IPS-18c (cell line): ENCODE results near the gene NPEPL1.

ENCODE experiments used
- H3K4me3 ChIP-seq: 2 replicates; pipeline ENCODE4 v1.7.0; 2013; ENCODE audit warnings: low read depth, mild to moderate bottlenecking, low read length, moderate library complexity; ENCODE audit not compliant: insufficient read depth
- H3K9me3 ChIP-seq: one replicate; pipeline ENCODE4 v1.6.1; 2013; ENCODE audit warnings: mild to moderate bottlenecking, low read length, moderate library complexity; ENCODE audit not compliant: control insufficient read depth, insufficient read depth

NPEPL1 gene

DNA sequence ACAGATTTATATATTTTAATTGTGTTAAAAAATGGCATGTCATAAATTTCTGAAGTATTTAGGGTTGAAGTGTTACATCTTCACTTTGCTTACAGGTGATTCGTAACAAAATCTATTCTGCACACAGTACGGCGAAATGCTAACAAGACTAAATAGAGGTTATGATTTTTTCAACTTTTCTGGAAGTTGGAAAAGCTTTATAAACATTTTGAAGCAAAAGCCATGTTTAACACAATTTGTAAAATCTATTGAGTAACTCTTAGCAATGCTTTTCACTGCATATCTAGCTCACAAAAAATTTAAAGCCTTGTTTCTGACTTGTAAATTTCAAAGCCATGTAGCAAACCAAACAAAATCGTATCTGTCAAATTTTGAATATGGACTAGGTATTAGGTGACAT lies 38.3 kb upstream of the NPEPL1 start:
- Histone ChIP-seq H3K9me3 (no peaks in the 10 kb centered on the region), H3K4me3 (no peak overlapping the region)

DNA sequence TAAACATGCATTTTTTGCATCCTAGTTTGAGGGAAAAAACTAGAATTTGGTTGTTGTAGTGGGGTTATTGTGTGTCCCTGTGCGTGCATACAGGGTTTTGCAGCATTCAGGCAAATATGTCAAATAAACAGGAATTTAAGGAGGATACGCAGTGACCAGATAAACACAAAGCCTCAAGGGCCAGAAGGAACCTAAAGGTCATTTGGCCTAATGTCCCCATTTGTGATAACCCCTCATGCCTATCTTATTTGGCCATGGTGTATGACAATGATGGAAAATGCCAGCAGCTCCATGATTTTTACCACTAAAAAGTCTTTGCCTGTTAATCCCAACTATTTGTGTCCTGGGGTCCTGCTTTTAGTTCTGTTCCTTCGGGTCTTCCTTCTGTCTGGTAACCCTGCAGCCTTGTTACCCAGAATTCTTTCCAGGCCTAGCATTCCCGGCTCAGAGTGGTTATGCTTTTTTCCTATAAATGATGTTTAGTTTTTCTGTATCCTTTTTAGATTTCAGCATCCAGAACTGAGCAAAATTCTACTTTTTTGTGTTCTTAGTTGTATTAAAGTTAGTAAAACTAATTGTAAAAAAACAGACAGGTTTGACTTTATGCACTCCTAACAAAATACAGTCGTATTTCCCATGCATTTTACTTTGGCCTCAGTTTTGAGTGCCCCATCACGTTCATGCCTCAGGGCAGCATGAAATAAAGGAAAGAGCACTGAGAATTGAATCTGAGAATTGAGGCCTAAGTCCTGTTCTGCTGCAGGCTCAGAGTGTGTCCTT lies 37.1 kb upstream of the NPEPL1 start:
- no peaks in the 10 kb centered on the region for H3K9me3 ChIP-seq
- 0 out of 2 replicates have a peak overlapping the region, but pooled peaks have one; percentile 25 for H3K4me3 ChIP-seq

DNA sequence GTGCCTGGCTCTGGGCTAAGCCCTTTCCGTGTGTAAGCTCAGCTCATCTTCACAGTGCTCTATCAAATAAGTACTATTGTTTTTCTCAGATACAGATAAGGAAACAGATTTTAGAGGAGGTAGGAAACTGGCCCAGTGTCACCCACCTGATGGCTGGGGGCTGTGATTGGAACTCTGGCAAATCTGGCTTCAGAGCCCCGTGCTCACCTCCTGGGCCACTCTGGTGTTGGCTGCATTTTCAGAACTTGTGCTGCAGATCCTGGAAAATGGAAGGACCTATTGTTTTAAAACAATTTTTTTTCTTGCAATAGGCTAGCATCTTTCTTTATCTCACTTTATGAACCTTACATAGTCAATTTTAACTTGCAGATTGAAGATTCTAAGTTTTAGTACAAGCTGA lies 35.8 kb upstream of the NPEPL1 start:
- Histone ChIP-seq H3K9me3 (no peaks in the 10 kb centered on the region), H3K4me3 (no peak overlapping the region)

DNA sequence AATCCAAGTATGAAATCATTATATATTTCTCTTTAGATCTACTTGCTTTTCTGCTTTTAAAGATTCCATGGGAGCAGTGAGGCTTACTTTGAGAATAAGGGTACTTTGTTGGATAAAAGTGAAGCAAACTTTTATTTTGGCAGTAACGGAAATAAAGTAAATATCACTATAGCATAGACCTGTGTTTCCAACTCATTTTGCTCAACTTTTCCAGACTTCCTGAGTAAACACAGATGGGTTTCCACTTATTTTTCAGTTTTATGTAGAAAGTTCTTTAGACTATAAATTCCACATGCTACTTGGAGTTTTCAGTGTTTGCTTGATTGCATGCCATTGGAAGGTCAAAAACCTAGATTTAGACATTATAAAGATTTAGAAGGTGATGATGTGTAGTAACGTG lies 35.3 kb upstream of the NPEPL1 start:
- H3K4me3 ChIP-seq: no peak overlapping the region
- no peaks in the 10 kb centered on the region for H3K9me3 ChIP-seq

DNA sequence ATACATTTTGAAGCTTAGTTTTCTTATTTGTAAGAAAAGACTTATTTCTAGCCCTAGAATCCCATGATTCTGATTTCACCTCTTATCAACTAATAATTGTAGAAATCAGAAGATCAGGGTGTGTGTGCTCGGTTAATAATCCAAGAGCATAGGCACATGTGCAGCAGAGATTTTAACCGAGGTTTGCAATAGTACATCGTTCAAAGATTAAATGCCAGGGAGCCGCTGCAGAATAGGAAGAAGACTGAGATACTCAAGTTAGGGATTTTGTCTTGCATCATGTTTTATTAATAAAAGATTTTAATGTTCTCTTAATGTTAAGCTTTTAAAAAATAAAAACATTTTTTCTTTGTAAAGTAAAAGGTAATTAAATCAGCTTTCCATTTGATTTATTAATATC lies 34.6 kb upstream of the NPEPL1 start:
- Histone ChIP-seq H3K9me3 (no peaks in the 10 kb centered on the region), H3K4me3 (no peak overlapping the region)

DNA sequence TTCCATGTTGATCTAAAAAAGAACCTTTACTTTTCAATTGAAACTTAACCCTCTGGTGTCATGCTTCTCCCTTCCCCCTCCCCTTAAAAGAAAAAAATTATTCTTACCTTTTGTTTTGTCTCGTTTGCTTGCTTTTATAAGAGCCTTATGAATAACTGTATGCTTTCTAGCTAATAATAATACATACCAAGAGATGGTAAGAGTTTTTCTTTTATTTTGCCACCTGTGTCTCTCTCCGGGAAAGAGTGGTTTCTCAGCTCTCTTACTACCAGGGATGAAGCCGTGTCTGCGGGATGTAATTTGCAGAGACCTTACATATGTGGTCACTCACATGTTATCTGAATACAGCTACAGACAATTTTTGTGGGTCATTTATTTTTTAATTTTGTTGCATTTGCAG lies 33.8 kb upstream of the NPEPL1 start:
- H3K4me3 ChIP-seq: no peak overlapping the region
- H3K9me3 ChIP-seq: no peaks in the 10 kb centered on the region

DNA sequence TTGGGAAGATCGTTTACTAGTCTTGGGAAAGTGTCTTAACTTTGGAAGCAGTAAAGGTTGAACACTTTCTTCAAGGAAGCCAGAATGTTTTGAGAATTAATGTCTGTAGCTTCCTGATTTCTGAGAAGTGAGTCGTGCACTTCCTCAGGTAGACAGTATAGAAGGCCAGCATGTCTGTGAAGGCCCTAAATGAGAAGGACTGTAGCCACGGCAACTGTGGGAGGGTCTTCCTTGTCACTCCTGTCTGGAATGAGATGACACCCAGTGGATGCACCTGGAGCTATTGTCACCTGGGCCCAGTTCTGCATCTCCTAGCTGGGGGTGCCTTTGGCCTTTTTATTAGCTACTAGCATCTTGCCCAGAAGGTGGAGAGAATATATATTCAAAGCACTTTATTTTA lies 32.8 kb upstream of the NPEPL1 start:
- Histone ChIP-seq H3K4me3 (no peak overlapping the region), H3K9me3 (no peaks in the 10 kb centered on the region)

DNA sequence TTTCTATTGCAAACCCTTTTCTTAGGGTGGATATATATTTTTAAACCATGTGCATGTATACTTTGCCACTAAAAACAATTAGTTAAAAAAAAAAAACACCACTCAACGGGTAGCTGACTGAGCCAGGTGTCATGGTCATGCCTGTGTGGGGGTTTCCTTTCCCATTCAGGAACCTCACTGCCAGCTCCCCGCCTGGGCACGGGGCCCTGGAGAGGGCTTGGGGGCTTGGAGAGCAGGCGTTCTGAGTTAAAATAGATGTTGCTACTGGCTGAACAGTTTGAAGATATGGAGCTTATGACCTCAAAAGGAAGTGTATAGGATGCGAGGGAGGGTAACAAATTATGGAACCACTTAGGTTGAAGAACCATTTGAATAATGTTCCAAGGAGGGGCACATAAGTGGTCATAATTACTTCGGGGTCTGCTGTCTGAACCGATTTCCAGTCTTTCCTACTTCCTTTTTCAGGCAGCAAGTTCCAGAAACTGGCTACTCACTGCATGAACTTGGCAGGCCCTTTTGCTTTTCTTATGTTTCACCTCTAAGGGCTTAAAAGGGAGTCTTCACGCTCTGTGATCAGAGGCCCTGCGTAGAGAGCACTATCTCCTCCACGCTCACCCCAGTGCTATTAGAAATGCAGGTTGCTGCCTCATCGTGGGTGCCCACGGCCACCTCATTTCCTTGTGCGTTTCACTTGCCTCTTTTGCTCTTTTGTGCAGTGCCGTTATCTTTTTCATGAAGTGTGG lies 31.6 kb upstream of the NPEPL1 start:
- Histone ChIP-seq H3K4me3 (no peak overlapping the region), H3K9me3 (no peaks in the 10 kb centered on the region)

DNA sequence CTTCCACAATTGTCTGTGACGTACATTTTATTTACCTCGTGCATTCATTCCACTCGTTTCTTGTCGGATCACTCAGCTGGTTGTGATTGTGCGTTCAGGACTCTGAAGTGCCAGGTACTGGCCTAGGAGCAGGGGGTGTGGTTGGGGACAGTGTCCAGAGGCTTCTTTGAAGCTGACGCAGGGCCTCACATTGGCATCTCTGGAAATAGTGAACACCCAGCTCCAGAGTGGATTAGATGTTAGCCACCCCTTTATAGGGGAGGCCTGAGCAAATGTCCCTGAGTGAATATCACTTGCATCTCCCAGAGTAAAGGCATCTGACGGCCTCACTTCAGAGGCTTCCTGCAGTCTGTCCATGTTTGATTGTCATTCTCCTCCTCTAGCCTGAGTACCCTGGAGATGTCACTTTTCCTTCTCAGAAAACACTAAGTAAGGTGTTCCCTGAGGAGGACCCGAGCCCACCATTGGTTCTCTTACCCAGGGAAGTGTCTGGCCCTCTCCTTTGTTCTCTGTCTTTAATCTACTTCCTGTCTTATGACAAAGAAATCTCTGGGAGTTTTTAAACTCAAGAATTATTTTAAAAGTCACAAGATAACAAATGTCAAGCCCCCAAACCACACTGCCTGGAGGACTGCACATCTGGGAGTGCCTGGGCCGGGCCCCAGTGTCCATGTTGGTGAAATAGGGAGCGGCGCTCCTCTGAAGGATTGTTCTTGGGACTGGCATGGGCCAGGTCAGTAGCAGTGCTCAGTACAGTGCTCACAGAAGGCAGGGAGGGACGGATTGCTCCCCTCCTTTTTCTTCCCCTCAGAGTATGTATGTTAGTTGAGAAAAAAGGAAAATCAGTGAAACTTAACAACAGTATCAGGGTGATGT lies 30.8 kb upstream of the NPEPL1 start:
- no peaks in the 10 kb centered on the region for H3K9me3 ChIP-seq
- H3K4me3 ChIP-seq: no peak overlapping the region

DNA sequence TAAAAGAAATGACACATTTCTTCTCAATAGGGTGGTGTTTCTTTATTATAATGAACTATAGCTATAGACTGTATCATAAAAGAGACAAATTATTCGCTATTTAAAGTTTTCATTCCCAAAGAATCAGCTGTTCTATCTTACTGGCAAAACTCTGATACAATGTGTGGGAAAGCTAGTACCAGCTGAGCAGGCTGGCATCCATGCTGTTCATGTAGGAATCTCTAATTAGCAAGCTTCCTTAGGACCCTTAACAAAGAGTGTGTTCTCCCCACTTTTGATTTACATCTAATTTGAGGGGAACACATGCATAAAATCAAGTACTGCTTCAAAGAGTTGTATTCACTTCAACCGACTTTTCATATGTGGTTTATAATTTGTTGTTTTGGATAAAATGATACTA lies 28.3 kb upstream of the NPEPL1 start:
- Histone ChIP-seq H3K9me3 (no peaks in the 10 kb centered on the region), H3K4me3 (no peak overlapping the region)

DNA sequence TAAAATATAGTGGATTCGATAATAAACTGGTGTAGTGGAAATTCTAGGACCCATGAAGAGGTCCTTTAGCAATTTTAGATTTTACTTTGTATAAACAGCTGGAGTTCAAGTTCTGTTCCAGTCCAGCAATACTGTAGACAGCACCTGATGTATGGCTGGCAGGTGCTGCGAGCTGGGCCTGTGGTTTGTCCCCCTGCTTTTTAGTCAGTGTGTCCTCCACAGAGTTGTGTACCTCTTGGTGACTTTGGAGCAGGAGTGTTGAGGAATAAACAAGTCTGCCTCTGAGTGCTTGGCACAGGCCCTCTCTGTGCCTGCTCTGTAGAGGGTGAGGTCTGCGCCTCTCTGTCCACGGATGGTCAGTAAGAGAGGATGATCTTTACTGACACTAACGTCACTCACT lies 27.7 kb upstream of the NPEPL1 start:
- no peaks in the 10 kb centered on the region for H3K9me3 ChIP-seq
- no peak overlapping the region for H3K4me3 ChIP-seq

DNA sequence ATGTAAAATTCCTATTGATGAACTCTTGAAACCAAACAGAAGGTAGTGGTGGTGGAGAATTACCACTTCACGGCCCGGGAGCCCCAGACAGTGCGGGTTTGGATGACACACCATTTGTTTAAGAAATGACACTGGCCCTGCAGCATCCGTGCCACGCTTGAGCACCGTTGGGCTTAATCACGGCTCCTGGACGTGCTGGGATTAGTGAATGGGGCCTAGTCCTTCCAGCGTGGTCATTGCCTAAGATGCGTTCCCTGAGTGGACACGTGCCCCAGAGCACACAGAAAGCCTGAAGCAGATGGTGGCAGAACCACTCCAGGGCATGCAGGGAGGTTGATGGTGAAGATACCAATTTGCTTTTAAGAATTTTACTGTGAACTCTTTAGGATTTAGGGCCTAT lies 27.0 kb upstream of the NPEPL1 start:
- Histone ChIP-seq H3K9me3 (no peaks in the 10 kb centered on the region), H3K4me3 (no peak overlapping the region)

DNA sequence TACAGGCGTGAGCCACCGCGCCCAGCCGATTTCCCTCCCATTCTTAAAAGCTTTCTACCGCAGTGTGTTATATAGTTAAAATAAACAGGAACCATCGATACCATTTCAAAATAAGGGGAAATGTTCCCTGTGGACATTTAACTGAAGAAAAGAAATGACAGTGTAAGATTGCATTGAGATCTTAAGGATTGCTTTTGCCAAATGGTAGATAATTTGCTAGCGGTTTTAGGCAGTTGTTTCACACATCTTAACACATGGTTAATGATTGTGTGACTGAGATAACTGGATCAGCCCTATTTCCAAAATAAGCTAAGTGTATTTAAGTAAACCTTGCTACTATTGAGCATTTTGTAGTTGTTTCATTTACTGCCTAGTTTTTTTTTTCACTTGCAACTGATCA lies 25.9 kb upstream of the NPEPL1 start:
- H3K9me3 ChIP-seq: no peaks in the 10 kb centered on the region

DNA sequence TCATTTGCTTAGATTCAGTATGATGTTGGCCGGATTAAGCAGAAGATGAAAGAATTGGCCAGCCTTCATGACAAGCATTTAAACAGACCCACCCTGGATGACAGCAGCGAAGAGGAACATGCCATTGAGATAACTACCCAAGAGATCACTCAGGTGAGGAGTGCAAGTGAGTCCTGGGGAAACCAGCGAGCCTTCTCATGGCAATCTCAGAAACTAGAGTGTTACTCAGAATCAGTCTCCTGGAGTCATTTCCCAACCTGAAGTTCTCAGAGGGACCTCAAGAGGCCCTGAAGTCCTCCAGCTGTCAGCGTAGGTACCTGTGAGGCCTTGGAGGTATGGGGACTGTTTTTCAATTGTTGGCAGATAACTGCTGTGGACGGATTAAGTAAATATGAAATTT lies 24.6 kb upstream of the NPEPL1 start:
- no peaks in the 10 kb centered on the region for H3K9me3 ChIP-seq
- H3K4me3 ChIP-seq: no peak overlapping the region

More for the DNA sequence above, 25.9 kb upstream of the NPEPL1 start:
- no peak overlapping the region for H3K4me3 ChIP-seq

DNA sequence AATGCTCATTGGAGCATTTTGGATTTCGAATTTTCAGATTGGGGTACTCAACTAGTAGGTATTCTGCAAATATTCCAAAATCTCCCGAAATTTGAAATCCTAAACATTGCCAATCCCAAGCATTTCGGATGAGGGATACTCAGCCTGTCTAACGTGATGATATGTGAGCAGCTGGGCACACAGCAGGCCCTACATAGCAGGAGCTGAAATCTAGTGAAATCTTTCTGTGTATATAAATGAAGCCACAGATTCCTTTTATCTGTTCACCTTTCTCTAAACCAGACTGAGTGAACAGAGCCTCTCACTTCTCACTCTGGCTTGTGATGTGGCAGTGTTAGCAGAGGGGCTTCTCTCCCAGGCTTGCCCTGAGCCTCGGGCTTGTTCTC lies 23.7 kb upstream of the NPEPL1 start:
- Histone ChIP-seq H3K4me3 (no peak overlapping the region), H3K9me3 (no peaks in the 10 kb centered on the region)

DNA sequence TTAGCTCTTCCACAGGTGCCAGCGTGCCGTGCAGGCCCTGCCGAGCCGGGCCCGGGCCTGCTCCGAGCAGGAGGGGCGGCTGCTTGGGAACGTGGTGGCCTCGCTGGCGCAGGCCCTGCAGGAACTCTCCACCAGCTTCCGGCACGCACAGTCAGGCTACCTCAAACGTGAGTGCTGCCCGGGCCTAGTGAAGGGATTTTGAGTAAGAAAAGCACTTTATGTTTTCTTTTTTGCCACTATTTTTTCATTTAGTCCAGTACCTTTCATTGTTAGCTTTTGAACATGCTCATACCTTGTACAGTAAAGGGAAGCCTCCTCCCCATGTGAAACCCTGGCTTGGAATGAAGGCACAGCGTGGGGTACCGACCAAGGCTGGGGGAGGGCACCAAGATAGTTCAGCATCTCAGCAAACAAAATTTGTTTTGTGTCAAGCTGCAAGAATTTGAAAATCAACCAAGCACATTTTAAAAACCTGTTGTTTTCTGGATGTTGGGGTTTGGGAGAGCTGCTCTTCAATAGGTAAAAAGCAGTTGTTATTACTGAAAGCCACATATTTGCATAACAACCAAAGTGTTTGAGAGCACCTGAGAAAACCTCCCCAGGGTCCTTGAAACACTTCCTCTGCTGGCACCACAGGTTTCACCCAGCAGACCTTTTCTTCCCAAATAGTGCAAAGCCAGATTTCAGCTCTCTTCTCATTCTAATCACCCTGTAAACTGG lies 23.2 kb upstream of the NPEPL1 start:
- no peaks in the 10 kb centered on the region for H3K9me3 ChIP-seq
- no peak overlapping the region for H3K4me3 ChIP-seq

DNA sequence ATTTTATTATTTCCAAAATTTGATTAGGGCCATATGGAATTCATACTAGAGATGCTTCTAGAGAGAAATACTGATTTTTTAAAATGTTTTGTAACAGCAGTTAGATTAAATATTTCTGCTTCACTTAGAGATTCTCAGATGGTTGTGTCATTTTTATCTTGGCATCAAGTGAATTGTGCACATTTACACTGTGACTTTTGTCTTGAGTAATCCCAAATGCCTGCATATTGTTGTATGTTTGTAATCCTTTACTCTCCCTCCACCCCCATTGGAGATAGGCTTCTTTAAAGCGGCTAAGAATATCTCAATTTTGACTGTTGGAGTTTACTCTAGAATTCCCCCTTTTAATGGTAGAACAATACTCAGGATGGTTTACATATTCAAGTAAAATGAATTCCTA lies 22.5 kb upstream of the NPEPL1 start:
- no peak overlapping the region for H3K4me3 ChIP-seq
- H3K9me3 ChIP-seq: no peaks in the 10 kb centered on the region
